OCI-LY3 (cell line): ENCODE data around the gene TWSG1.

Experiments
- CTCF ChIP-seq: fragments of 200-600, 300-600 bp; sonication (generic); IDR thresholded peaks from 2 replicates; pipeline ENCODE4 v1.5.1; 2014; ENCODE audit warnings: antibody characterized with exemption, low read length, low read depth
- EZH2phosphoT487 ChIP-seq: fragments of 200-600 bp; shearing (Covaris generic); IDR thresholded peaks from 2 replicates; pipeline ENCODE4 v1.6.1; 2018; ENCODE audit warnings: antibody characterized with exemption, mixed run types, low read depth

DNA sequence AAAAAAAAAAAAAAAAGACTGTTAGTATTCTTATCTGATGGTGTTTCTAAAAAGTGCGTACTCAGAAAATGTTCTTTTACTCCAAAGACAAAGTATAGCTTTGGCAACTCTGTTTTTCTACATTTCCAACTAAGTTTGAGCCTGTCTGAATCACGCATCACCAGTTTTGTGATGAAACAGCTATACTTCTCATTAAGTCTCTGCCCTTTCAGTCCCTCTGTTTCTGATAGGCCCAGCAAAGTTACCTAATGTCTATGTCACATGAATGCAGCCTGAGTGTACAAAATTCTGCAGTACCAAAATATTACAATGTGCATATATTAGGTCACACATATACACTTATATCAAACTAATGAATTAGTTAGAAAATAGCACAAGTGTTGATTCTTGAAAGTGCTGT is 22.4 kb downstream of the TWSG1 start:
- TF ChIP-seq CTCF (no peak), EZH2phosphoT487 (no peak)
